Heart right ventricle (tissue), 16 donors: ENCODE data around the gene GDF11. TPM values are rescaled to one million over a fixed set of nuclear protein-coding genes. Genes with fewer than 3 reads are reported as not detected.

Experiments used
- ATAC-seq, 8 donors: fragments of 200-7000 bp; cut with Tn5 transposase; one replicate each; pipeline ENCODE4 v1.9.1; 2020; ENCODE audit warnings: mild to moderate bottlenecking in 8 of 8, moderate library complexity in 8 of 8, moderate number of reproducible peaks in 1 of 8
- DNase-seq, 2 donors: peaks; one replicate each; pipeline ENCODE4 v3.0.0-alpha.2; 2020
- H3K27ac ChIP-seq, 10 donors: fragments of 200-600 bp; sonication (generic) in 2 of 10; one replicate each; pipeline versions ENCODE4 v1.5.0 to v1.8.0; 2020 to 2022; ENCODE audit warnings: mild to moderate bottlenecking in 3 of 10
- H3K27me3 ChIP-seq, 7 donors: fragments of 200-600 bp; one replicate each; pipeline ENCODE4 v1.8.0; 2021 to 2022; ENCODE audit warnings: mild to moderate bottlenecking in 2 of 7
- H3K36me3 ChIP-seq, 9 donors: fragments of 200-600 bp; sonication (generic) in 1 of 9; one replicate each; pipeline versions ENCODE4 v1.5.0 to v1.8.0; 2020 to 2022; ENCODE audit warnings: mild to moderate bottlenecking in 2 of 9
- H3K4me1 ChIP-seq, 9 donors: fragments of 200-600 bp; sonication (generic) in 1 of 9; one replicate each; pipeline versions ENCODE4 v1.5.0 to v1.8.0; 2020 to 2022; ENCODE audit warnings: mild to moderate bottlenecking in 4 of 9
- H3K4me3 ChIP-seq, 10 donors: fragments of 200-600 bp; sonication (generic) in 2 of 10; one replicate each; pipeline versions ENCODE4 v1.5.0 to v1.8.0; 2020 to 2022; ENCODE audit warnings: mild to moderate bottlenecking in 7 of 10, moderate library complexity in 2 of 10
- H3K9me3 ChIP-seq, 11 donors: fragments of 200-600 bp in 10 of 11; sonication (generic) in 2 of 11; one replicate each; pipeline versions ENCODE4 v1.5.0 to v1.8.0; 2013 to 2022; ENCODE audit warnings: mild to moderate bottlenecking in 2 of 11, control low read depth in 1 of 11, moderate library complexity in 1 of 11
- WGBS, 2 donors: extraction: QIAGEN DNeasy Blood & Tissue Kit; methylation state at CpG; one replicate each; pipeline ENCODE4 v1.1.7; 2013; ENCODE audit warnings: inconsistent platforms in 1 of 2; 5-methylcytosine and 5-hydroxymethylcytosine counted together
- intact Hi-C, 10 donors: fragments of 100-400 bp; cut with DNase I; formaldehyde crosslinking; loops; one replicate each; pipeline versions ENCODE4 v1.11.1 to v1.14.2; 2022
- polyA plus RNA-seq, 2 donors: library from polyadenylated mRNA; stranded (reverse); fragments of 200-250 nt; gene quantifications; one replicate each; pipeline ENCODE4 v1.2.3, GENCODE V29; 2013
- total RNA-seq, 10 donors: library from RNA; stranded (reverse); fragmentation: NEBNext Ultra II Directional in 3 of 10; extraction: Animal tissue kit (Norgen Biotek cat#: 25700) in 3 of 10; gene quantifications; one replicate each; pipeline versions ENCODE4 v1.2.1 to v1.2.4, GENCODE V29; 2021 to 2023
- TF ChIP-seq, protein P1 (sequence below), 9 donors: fragments of 200-600 bp; sonication (generic) in 2 of 9; IDR thresholded peaks; one replicate each; pipeline versions ENCODE4 v1.5.0 to v1.8.0; 2021 to 2022; ENCODE audit warnings: antibody characterized with exemption in 9 of 9, mild to moderate bottlenecking in 5 of 9, moderate library complexity in 1 of 9
- donor health status: Arrhythmogenic right ventricular cardiomyopathy.
- donor health status: ischemic (EF 13 %, LVEDD 7.1; RV severe dilation, severe dysfunction).
- donor health status: healthy with polysubstance abuse.
- donor health status: DM: no; HTN: yes; CAD: no.
- donor health status: DM: no; HTN: no; CAD: no.
- donor health status: ischemic (EF 25% LVEDD 6.9; RV normal size, moderate dysfunction).
- donor health status: ischemic (EF 25% LVEDD 5.7; RV mildly dilated, moderate dysfunction).
- donor health status: healthy.
- donor health status: DM: yes; HTN: yes; CAD: no.
- donor health status: Ischemic cardiomyopathy.
- donor health status: ischemic (EF 35%, LVEDD 5.7; RV mildly dilated, moderate dysfunction).
- donor health status: nonischemic (EF 11% LVEDD 7.7; RV severe dilation, severe dysfunction).
- donor health status: DM: yes; HTN: yes; CAD: no.
- donor health status: PGD.
- donor health status: ischemic (EF 29% LVEDD 5.4; RV normal size, mild dysfunction).
- donor health status: nonischemic (EF 23%, LVEDD 6.1; RV moderate dilation, normal function).

The GDF11 gene
- total and polyA plus RNA-seq, 12 donors = 3.2 to 17.6 (median 11.7) TPM

DNA sequence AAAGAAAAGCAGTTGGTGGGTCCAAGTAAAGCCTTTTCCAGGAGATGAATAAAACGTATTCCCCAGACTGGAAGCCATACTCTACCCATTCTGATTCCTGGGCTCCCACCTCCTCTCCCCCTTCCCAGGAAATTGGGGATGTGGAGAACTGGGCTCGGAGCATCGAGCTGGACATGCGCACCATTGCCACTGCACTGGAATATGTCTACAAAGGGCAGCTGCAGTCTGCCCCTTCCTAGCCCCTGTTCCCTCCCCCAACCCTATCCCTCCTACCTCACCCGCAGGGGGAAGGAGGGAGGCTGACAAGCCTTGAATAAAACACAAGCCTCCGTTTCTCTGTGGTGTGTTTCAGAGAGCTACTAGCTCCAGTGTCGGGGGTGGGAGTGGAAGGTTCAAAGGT, 23.6 kb upstream of the GDF11 start:
- DNase-seq (no peak), ATAC-seq (no peak)
- 72 to 76% methylated on average over 7 of the region's 7 CpGs for WGBS, 2 donors
- Histone ChIP-seq H3K9me3 (no peaks in the 10 kb centered on the region), H3K27me3 (no peaks in the 10 kb centered on the region), H3K36me3 (peaks cover 0 to 49% (median 6%) of the 10 kb centered on the region in 9 donors), H3K27ac (peak overlapping the region in 9 of 10 donors; percentile 89 to 97 (median 93)), H3K4me3 (no peak overlapping the region), H3K4me1 (peaks cover 37 to 87% (median 78%) of the 10 kb centered on the region in 9 donors)
- TF ChIP-seq, protein P1, sequence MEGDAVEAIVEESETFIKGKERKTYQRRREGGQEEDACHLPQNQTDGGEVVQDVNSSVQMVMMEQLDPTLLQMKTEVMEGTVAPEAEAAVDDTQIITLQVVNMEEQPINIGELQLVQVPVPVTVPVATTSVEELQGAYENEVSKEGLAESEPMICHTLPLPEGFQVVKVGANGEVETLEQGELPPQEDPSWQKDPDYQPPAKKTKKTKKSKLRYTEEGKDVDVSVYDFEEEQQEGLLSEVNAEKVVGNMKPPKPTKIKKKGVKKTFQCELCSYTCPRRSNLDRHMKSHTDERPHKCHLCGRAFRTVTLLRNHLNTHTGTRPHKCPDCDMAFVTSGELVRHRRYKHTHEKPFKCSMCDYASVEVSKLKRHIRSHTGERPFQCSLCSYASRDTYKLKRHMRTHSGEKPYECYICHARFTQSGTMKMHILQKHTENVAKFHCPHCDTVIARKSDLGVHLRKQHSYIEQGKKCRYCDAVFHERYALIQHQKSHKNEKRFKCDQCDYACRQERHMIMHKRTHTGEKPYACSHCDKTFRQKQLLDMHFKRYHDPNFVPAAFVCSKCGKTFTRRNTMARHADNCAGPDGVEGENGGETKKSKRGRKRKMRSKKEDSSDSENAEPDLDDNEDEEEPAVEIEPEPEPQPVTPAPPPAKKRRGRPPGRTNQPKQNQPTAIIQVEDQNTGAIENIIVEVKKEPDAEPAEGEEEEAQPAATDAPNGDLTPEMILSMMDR (IDR thresholded peaks at IDR 0.05) = no peak
- intact Hi-C loops = no loop called here

- peak within 1 kb of the TSS; percentile 5 to 97 (median 92) for H3K27ac ChIP-seq
- peaks cover 0 to 56% (median 11%) of the 10 kb centered on the region in 9 donors for H3K36me3 ChIP-seq
- intact Hi-C loops = loop anchor here in 7 of 10 donors (2.0 to 5.0 kb wide), 5 partner anchors 37 to 63 kb away; a partner anchor contains a TSS
- peak; percentile 31 to 72 (median 38) for ATAC-seq
- 42 to 55% methylated on average over 6 of the region's 6 CpGs for WGBS, 2 donors
- peak in 1 of 2 donors; percentile 60 for DNase-seq
- peaks cover 33 to 87% (median 79%) of the 10 kb centered on the region in 9 donors for H3K4me1 ChIP-seq
- no peaks in the 10 kb centered on the region for H3K27me3 ChIP-seq
- no peaks in the 10 kb centered on the region for H3K9me3 ChIP-seq
- TF ChIP-seq, protein P1 (IDR thresholded peaks at IDR 0.05) = no peak
- peak within 1 kb of the TSS in 2 of 10 donors; percentile 5 to 10 for H3K4me3 ChIP-seq
Measured at GRCh38 chr12:55720071-55720564, 22.8 kb upstream of the GDF11 start, which contains the start of gene RDH5. TSS of gene RDH5 (plus strand) at chr12:55720393. CDS start at chr12:55721185, 792 bp downstream.

DNA sequence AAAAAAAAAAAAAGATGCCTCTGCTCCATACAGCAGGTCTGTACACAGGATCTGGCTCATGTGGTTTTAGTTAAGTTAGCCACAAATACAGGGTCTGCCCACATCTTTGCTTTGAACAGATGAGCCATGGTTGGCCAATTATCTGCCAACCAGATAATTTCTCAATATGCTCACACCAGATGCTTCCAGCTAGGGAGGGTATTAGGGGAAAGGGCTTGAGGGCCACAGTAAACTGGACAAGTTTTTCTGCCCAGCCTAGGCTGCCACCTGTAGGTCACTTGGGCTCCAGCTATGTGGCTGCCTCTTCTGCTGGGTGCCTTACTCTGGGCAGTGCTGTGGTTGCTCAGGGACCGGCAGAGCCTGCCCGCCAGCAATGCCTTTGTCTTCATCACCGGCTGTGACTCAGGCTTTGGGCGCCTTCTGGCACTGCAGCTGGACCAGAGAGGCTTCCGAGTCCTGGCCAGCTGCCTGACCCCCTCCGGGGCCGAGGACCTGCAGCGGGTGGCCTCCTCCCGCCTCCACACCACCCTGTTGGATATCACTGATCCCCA, 22.0 kb upstream of the GDF11 start:
- H3K4me1 ChIP-seq = peaks cover 27 to 88% (median 80%) of the 10 kb centered on the region in 9 donors
- H3K9me3 ChIP-seq = no peaks in the 10 kb centered on the region
- ATAC-seq = peak; percentile 44 to 77 (median 60)
- peak in 1 of 2 donors; percentile 64 for DNase-seq
- H3K4me3 ChIP-seq = peak overlapping the region in 2 of 10 donors; percentile 5 to 10
- 22 to 25% methylated on average over 9 of the region's 9 CpGs for WGBS, 2 donors
- TF ChIP-seq, protein P1 (IDR thresholded peaks at IDR 0.05) = peak; percentile 23 to 73 (median 59)
- H3K27me3 ChIP-seq = no peaks in the 10 kb centered on the region
- H3K27ac ChIP-seq = peak overlapping the region in 9 of 10 donors; percentile 62 to 96 (median 92)
- intact Hi-C loops = loop anchor here in 7 of 10 donors (2.0 to 5.0 kb wide), 5 partner anchors 38 to 64 kb away; a partner anchor contains a TSS
- peaks cover 0 to 65% (median 16%) of the 10 kb centered on the region in 9 donors for H3K36me3 ChIP-seq

DNA sequence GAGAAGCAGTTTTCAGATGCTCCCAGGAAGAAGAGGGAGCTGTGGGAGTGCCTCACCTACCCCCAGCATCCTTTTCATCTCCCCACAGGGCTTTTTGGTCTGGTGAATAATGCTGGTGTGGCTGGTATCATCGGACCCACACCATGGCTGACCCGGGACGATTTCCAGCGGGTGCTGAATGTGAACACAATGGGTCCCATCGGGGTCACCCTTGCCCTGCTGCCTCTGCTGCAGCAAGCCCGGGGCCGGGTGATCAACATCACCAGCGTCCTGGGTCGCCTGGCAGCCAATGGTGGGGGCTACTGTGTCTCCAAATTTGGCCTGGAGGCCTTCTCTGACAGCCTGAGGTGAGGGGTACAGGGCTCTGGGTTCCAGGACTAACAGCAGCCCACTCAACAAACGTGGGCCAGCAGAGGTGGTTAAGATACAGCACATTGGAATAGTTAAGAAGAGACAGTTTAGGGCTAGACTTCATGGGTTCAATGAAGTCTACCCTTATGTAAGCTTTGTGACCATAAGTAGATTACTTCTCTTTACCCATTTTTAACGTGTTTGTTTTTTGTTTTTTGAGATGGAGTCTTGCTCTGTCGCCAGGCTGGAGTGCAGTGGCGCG, 21.2 kb upstream of the GDF11 start:
- Histone ChIP-seq H3K27me3 (no peaks in the 10 kb centered on the region), H3K4me1 (peaks cover 27 to 91% (median 83%) of the 10 kb centered on the region in 9 donors), H3K9me3 (no peaks in the 10 kb centered on the region), H3K4me3 (peak overlapping the region in 1 of 10 donors; percentile 5), H3K27ac (peak overlapping the region in 9 of 10 donors; percentile 62 to 96 (median 92)), H3K36me3 (peaks cover 0 to 72% (median 23%) of the 10 kb centered on the region in 9 donors)
- ATAC-seq = no peak
- WGBS, 2 donors = 68 to 77% methylated on average over 14 of the region's 14 CpGs
- TF ChIP-seq, protein P1 (IDR thresholded peaks at IDR 0.05) = no peak
- DNase-seq = no peak
- intact Hi-C loops = loop anchor here in 7 of 10 donors (2.0 to 5.0 kb wide), 5 partner anchors 39 to 64 kb away; a partner anchor contains a TSS
